Islet of Langerhans (tissue), 1 donor: ENCODE data around the gene RNASEL.
"Not testable (repeated sequence)": the region's sequence is repeated elsewhere in the genome, so short reads cannot be mapped to it uniquely, and the experiment has no call there.

Experiments
- FAIRE-seq: peaks from one replicate; lab custom pipeline; 2011; peaks lifted over from hg19 to GRCh38; lab: Jason Lieb, UNC

The RNASEL gene, protein sequence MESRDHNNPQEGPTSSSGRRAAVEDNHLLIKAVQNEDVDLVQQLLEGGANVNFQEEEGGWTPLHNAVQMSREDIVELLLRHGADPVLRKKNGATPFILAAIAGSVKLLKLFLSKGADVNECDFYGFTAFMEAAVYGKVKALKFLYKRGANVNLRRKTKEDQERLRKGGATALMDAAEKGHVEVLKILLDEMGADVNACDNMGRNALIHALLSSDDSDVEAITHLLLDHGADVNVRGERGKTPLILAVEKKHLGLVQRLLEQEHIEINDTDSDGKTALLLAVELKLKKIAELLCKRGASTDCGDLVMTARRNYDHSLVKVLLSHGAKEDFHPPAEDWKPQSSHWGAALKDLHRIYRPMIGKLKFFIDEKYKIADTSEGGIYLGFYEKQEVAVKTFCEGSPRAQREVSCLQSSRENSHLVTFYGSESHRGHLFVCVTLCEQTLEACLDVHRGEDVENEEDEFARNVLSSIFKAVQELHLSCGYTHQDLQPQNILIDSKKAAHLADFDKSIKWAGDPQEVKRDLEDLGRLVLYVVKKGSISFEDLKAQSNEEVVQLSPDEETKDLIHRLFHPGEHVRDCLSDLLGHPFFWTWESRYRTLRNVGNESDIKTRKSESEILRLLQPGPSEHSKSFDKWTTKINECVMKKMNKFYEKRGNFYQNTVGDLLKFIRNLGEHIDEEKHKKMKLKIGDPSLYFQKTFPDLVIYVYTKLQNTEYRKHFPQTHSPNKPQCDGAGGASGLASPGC

DNA sequence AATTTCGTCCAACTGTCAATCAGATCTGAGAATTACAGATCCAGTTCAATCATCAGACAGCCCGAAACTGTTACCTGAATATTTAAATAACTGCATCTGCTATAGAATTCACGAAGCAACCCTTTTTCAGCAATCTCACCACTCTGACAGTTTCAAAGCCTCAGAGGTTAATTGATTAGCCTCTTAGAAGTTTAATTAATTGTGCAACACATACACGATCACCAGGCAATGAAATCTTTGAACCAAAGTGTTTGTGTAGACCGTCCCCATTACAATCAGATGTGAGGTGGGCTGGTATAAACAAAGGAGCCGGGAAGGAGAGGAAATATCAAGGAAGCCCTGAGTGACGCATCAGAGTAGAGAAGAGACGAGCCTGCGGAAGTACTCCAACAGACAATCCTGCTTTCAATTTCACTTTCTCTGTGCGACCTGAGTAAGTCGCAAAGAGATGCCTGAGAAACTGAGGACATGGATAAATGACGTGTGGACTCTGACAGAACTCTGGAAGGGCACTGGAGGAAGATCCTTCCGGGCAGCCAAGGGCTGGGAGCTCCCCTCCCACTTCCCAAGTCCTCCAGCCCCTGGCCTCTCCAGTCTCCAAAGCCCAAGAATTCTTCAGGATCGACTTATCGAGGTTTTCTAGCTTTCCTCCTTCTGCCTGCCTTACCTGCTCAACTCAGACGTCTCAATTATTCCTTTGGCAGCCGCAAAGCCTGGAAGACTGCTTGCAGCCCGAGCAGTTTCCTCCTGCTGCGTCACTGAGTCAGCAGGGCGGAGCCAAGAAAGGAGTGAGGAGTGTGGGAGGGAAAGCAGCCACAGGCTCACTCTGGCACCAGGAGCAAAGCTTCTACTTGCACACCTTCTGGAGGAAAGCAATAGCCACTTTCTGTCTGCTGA, at the start of gene RNASEL:
Gene RNASEL, minus strand, starts transcription at position 757 of the 897 bp plus-strand sequence. CDS start 2,450 bp downstream, outside the sequence.
- peak; percentile 66 for FAIRE-seq

GRCh38 chr1:182637769-182638168, 48.7 kb upstream of the RNASEL start:
- FAIRE-seq: no peak

DNA sequence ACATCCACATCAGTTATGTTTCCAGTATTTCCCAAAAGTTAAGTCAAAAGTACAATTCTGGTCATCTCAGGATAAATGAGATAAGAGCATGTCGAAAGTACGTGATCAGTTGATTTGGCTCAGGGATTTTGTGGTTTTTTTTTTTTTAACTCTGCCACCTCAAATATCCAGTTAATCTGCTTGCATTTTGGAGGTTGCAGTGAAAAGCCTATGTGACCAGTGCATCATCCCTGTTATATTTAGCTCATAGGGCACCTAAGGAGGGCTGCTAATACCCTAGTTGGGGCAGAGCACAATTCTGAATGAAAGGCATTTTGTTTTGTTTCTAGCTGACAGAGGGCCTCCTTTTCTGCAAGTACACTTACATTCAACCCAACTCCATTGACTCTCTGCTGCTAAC, 46.8 kb upstream of the RNASEL start:
- no peak for FAIRE-seq

DNA sequence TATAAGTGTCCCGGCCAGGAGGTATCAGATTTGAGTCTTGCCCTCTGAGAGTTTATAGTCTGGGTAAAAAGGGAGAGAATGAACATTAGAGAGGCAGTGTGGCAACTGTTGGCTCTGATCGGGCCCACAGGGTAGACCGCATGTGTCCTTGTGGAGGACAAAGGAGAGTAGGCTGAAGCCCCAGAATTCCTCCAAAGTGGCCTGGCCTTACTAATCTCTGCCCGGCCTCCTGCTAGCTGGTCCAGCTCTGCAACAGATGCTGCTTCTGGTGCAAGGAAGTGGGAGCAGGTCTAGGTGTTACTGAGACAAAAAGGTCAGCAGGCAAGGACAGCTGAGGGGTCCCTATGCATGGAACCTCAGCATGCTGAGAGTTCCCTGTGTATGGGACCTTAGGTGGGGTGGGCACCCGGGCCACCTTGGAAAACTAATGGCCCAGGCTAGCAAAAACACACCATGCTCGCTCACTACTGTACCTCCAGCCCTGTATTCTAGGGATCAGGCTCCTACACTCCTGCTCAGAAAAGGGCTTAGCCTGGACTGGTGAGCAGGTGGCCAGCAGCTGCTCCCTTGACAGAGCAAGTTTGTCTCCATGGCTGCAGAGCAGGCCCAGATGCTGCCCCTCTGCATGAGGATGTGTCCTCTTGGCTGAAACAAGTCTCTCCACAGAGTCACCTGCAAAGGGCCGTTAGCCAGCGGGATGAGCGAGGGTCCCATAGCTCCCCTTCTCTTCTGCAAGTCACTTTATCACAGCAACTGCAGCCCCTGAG, 45.4 kb upstream of the RNASEL start:
- FAIRE-seq: no peak

DNA sequence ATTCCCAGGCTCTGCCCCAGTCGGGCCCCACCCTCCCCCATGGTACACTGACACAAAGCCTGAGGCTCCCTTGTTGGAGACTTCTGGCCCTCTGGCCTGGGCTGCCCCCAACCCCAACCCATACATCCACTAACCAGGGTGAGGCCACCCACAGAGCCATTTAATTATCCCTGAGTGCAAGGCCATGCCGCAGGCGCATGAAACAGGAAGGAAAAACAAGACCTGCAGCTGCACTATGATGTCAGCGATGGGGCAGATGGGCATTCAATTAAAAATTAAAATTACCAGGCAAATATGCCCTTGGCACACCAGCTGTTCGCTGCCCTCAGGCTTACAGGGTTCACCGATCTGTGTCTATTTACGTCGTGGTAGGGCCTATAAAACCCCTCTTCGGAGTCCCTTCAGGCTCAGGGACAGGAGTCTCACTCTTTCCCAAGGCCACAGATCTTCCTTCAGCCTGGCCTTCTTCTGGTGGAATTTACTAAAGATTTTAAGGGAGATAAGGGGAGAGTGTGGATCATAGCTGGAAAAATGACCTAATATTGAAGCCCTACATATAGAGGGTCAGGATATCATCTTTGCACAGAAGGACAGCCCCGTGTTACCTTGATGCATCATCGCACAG, 44.7 kb upstream of the RNASEL start:
- FAIRE-seq: peak; percentile 24

- FAIRE-seq: no peak
Measured at GRCh38 chr1:182633031-182633430, 44.0 kb upstream of the RNASEL start.

DNA sequence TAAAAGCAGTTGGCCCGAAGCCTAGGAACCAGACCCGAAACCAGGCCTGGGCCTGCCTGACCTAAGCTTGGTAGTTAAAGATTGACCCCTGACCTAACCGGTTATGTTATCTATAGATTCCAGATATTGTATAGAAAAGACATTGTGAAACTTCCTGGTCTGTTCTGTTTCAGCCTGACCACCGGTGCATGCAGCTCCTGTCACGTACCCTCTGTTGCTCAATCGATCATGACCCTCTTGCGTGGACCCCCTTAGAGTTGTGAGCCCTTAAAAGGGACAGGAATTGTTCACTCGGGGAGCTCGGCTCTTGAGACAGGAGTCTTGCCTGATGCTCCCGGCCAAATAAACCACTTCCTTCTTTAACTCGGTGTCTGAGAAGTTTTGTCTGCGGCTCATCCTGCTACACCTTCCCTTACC, 43.4 kb upstream of the RNASEL start:
- not testable (repeated sequence) for FAIRE-seq

- no peak for FAIRE-seq
Measured at GRCh38 chr1:182631954-182632353, 42.9 kb upstream of the RNASEL start.

GRCh38 chr1:182631053-182631677, 42.1 kb upstream of the RNASEL start:
- FAIRE-seq: no peak

GRCh38 chr1:182630586-182630985, 41.5 kb upstream of the RNASEL start:
- no peak for FAIRE-seq

GRCh38 chr1:182629499-182630096, 40.5 kb upstream of the RNASEL start:
- FAIRE-seq: no peak

GRCh38 chr1:182629080-182629479, 40.0 kb upstream of the RNASEL start:
- FAIRE-seq: no peak

DNA sequence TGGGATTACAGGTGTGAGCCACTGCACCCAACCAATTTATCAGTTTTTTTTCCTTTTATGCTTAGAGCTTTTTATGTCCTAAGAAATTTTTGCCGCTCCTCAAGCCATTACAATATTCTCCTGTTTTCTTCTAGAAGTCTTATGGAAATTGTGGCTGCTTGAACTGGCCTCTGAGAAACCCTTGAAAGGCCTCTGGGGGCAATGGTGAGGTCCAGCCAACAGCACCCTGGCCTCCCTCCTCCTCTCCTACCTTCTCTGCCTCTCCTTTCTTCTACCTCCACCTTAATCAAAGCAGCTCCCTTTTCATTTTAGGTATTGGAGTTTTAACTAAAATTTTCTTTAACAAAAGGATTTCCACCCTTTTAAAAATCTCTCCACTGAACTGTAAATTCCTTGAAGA, 39.6 kb upstream of the RNASEL start:
- no peak for FAIRE-seq

DNA sequence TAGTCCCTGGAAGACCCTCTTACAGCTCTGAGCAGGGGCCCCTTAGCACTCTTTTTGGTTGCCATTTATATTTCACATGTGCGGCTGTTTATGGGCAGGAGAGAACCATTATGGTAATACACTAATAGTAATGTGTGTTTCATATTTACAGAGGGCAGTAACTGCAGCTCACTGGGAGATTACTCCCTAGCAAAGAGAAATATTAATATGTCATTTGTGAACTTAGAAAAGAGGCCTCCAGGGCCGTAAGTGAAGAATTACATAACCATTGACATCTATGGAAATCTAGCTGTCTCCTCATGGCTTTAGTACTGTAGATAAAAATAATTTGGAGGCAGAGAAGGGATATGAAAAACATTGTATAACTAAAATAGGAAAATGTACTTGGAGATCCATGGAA, 38.6 kb upstream of the RNASEL start:
- FAIRE-seq: peak; percentile 92

DNA sequence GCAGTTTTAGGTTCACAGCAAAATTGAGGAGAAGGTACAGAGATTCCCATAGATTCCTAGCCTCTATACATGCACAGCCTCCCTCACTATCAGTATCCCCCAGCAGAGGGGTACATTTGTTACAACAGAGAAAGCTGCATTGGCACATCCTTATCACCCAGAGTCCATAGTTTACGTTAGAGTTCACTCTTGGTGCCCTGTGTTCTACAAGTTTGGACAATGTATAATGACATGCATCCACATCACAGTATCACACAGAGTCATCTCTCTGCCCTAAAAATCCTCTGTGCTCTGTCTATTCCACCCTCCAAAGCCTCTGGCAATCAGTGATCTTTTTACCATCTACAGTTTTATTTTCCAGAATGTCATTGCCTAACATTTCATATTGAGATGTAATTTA, 37.5 kb upstream of the RNASEL start:
- FAIRE-seq: no peak

- no peak for FAIRE-seq
Measured at GRCh38 chr1:182625719-182626504, 36.9 kb upstream of the RNASEL start.

DNA sequence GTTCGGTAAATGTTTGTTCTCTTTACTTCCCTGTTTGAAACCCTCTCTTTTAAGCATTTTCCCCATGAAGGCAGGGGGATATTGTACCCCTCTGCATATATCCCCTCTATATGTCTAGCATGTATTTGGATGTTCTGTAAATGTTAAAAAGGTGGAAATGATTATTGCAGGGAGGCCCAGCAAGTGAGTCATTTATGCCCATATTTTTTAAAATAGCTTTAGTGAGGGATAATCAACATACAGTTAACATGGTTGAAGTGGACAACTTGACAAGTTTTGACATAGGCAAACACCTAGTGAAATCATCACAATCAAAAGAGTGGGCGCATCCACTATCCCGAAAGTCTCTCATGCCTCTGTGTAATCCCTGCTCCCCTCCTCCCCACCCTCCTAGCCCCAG, 36.0 kb upstream of the RNASEL start:
- no peak for FAIRE-seq

GRCh38 chr1:182624577-182624976, 35.5 kb upstream of the RNASEL start:
- FAIRE-seq: no peak

- FAIRE-seq: no peak
Measured at GRCh38 chr1:182622901-182623528, 34.0 kb upstream of the RNASEL start.
